Muscle layer of colon (tissue), 2 donors: ENCODE data around the gene EFNB2.
A peak's percentile ranks its signal among the peaks of the same experiment; 100 is the strongest.

Source experiments
- H3K27ac ChIP-seq: one replicate; pipeline ENCODE4 v1.7.0; 2013; ENCODE audit warnings: low read depth, mild to moderate bottlenecking, low read length, moderate library complexity
- H3K27me3 ChIP-seq, 2 donors: one replicate each; pipeline ENCODE4 v1.7.0; 2013; ENCODE audit warnings: low read length in 2 of 2, mild to moderate bottlenecking in 2 of 2; ENCODE audit not compliant: insufficient read depth in 2 of 2, control insufficient read depth in 1 of 2
- H3K36me3 ChIP-seq: one replicate; pipeline ENCODE4 v1.7.0; 2013; ENCODE audit warnings: mild to moderate bottlenecking, low read length; ENCODE audit not compliant: insufficient read depth
- H3K4me1 ChIP-seq: one replicate; pipeline ENCODE4 v1.7.0; 2013; ENCODE audit warnings: mild to moderate bottlenecking, low read length; ENCODE audit not compliant: insufficient read depth
- H3K4me3 ChIP-seq, 2 donors: one replicate each; pipeline ENCODE4 v1.7.0; 2013; ENCODE audit warnings: low read length in 2 of 2, low read depth in 1 of 2, mild to moderate bottlenecking in 1 of 2, moderate library complexity in 1 of 2
- H3K9ac ChIP-seq: one replicate; pipeline ENCODE4 v1.7.0; 2013; ENCODE audit warnings: low read length
- H3K9me3 ChIP-seq: one replicate; pipeline ENCODE4 v1.7.0; 2013; ENCODE audit warnings: mild to moderate bottlenecking, low read length
- donor health status: abdominal sarcoma.
- donor health status: Adenocarcinoma of cecum.

EFNB2 gene

GRCh38 chr13:106507560-106508274 lies 27.7 kb downstream of the EFNB2 start:
- Histone ChIP-seq H3K4me1 (peaks cover 15% of the 10 kb centered on the region), H3K27ac (no peak overlapping the region), H3K4me3 (no peak overlapping the region)

GRCh38 chr13:106506286-106506685 lies 29.2 kb downstream of the EFNB2 start:
- no peaks in the 10 kb centered on the region for H3K36me3 ChIP-seq

More at GRCh38 chr13:106507560-106508274, 27.7 kb downstream of the EFNB2 start:
- Histone ChIP-seq H3K27me3 (no peaks in the 10 kb centered on the region), H3K36me3 (no peaks in the 10 kb centered on the region), H3K9ac (no peak overlapping the region), H3K9me3 (no peaks in the 10 kb centered on the region)

GRCh38 chr13:106505732-106506131 lies 29.7 kb downstream of the EFNB2 start:
- Histone ChIP-seq H3K27ac (no peak overlapping the region), H3K4me3 (no peak overlapping the region), H3K9me3 (no peaks in the 10 kb centered on the region), H3K27me3 (no peaks in the 10 kb centered on the region), H3K9ac (no peak overlapping the region), H3K4me1 (peaks cover 15% of the 10 kb centered on the region), H3K36me3 (no peaks in the 10 kb centered on the region)

More at GRCh38 chr13:106506286-106506685, 29.2 kb downstream of the EFNB2 start:
- H3K9me3 ChIP-seq = no peaks in the 10 kb centered on the region
- no peak overlapping the region for H3K27ac ChIP-seq
- no peak overlapping the region for H3K4me3 ChIP-seq
- H3K9ac ChIP-seq = no peak overlapping the region
- H3K27me3 ChIP-seq = no peaks in the 10 kb centered on the region
- peaks cover 15% of the 10 kb centered on the region for H3K4me1 ChIP-seq

GRCh38 chr13:106505295-106505694 lies 30.2 kb downstream of the EFNB2 start:
- Histone ChIP-seq H3K36me3 (no peaks in the 10 kb centered on the region), H3K27ac (no peak overlapping the region), H3K9me3 (no peaks in the 10 kb centered on the region), H3K9ac (no peak overlapping the region), H3K4me3 (no peak overlapping the region), H3K4me1 (peaks cover 15% of the 10 kb centered on the region), H3K27me3 (no peaks in the 10 kb centered on the region)

GRCh38 chr13:106503730-106504453 lies 31.6 kb downstream of the EFNB2 start:
- peaks cover 25% of the 10 kb centered on the region for H3K4me1 ChIP-seq
- H3K27me3 ChIP-seq = no peaks in the 10 kb centered on the region
- H3K9ac ChIP-seq = no peak overlapping the region
- H3K36me3 ChIP-seq = no peaks in the 10 kb centered on the region
- H3K4me3 ChIP-seq = no peak overlapping the region
- H3K9me3 ChIP-seq = no peaks in the 10 kb centered on the region
- no peak overlapping the region for H3K27ac ChIP-seq

DNA sequence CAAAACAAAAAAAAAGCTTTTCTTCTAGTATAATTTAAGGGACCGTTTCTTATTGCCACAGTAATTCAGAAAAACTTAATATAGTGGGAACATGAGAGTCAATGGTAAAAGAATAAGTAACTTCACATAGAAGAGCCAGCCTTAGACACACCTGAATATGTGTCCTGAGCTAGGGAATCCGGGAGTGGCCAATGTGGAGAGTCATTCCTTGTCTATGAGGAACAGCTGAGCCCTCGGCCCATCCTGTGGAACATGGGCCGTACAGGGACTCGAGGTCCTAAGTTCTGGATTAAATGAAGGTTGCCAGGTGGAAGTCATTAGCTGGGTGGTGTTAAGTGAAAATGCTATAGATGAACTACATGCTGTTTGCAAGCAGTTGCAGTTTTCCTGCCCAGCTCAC lies 32.2 kb downstream of the EFNB2 start:
- H3K27me3 ChIP-seq = no peaks in the 10 kb centered on the region
- H3K36me3 ChIP-seq = no peaks in the 10 kb centered on the region
- no peak overlapping the region for H3K4me3 ChIP-seq
- H3K9ac ChIP-seq = no peak overlapping the region
- no peaks in the 10 kb centered on the region for H3K9me3 ChIP-seq
- no peak overlapping the region for H3K27ac ChIP-seq
- H3K4me1 ChIP-seq = peaks cover 25% of the 10 kb centered on the region

DNA sequence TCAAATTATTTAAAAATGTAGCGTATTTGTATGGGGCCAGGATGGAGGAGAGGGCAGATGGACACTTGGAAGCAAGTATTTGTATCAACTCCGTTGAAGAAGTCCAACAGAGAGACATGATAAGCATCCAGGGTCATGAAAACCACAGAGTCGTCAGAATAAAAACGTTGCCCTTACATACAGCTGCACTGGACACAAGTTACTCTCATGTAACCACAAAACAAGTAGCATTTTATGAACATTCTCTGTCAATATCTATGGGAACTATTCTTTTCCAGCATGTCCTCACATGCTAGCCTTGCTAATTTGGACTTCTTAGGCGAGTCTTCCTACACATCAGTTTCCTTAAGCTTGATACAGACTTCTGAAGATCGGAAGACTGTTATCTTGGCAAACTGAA lies 35.0 kb downstream of the EFNB2 start:
- H3K4me1 ChIP-seq = peaks cover 35% of the 10 kb centered on the region
- H3K4me3 ChIP-seq = no peak overlapping the region
- H3K9ac ChIP-seq = no peak overlapping the region
- H3K27me3 ChIP-seq = no peaks in the 10 kb centered on the region
- no peaks in the 10 kb centered on the region for H3K36me3 ChIP-seq
- no peaks in the 10 kb centered on the region for H3K9me3 ChIP-seq
- H3K27ac ChIP-seq = no peak overlapping the region

GRCh38 chr13:106499896-106500295 lies 35.6 kb downstream of the EFNB2 start:
- H3K27me3 ChIP-seq = no peaks in the 10 kb centered on the region
- no peaks in the 10 kb centered on the region for H3K36me3 ChIP-seq
- no peaks in the 10 kb centered on the region for H3K9me3 ChIP-seq
- H3K4me1 ChIP-seq = peaks cover 35% of the 10 kb centered on the region
- no peak overlapping the region for H3K27ac ChIP-seq
- no peak overlapping the region for H3K9ac ChIP-seq
- H3K4me3 ChIP-seq = no peak overlapping the region

DNA sequence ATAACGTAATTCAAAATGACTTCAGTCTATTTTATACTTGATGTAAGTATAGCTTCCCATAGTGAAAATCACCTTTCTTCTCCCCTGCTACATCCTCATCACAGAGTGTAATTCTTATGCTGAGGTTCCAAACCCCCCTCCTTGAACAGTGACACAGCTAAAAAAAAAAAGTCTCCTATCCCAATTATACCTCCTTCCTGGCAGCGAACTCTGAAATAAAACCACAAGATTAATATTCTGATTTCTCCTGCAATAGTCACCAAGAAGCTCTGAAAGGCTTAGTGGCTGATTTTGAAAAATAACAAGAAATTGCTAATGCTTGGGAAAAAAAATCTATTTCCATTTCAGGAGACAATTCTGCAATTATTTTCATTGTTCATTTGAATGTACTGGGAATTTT lies 36.3 kb downstream of the EFNB2 start:
- Histone ChIP-seq H3K27me3 (no peaks in the 10 kb centered on the region), H3K4me1 (peaks cover 39% of the 10 kb centered on the region), H3K4me3 (peak overlapping the region in 1 of 2 donors; percentile 5), H3K9ac (no peak overlapping the region), H3K27ac (no peak overlapping the region), H3K9me3 (no peaks in the 10 kb centered on the region), H3K36me3 (no peaks in the 10 kb centered on the region)

DNA sequence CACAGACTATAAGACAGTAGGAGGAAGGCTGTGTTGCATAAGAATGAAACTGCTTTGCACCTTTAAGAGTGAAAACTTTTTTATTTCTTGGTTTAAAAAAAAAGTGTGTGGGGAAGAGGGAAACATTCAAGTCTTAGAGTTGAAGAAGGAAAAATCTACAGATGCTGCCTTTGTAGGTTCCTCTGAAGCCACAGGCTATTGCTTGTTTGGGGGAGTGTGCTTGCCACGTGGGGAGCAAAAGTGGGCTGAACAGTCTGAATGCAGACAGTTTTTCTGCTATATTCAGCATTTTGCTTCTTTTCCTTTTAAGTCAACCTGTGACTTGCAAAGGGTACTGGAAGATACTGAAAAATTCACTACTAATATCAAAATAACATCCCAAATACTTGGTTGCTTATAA lies 36.9 kb downstream of the EFNB2 start:
- peak overlapping the region in 1 of 2 donors; percentile 5 for H3K4me3 ChIP-seq
- H3K9me3 ChIP-seq = no peaks in the 10 kb centered on the region
- no peaks in the 10 kb centered on the region for H3K27me3 ChIP-seq
- peak overlapping the region; percentile 47 for H3K27ac ChIP-seq
- H3K9ac ChIP-seq = no peak overlapping the region
- peaks cover 35% of the 10 kb centered on the region for H3K4me1 ChIP-seq
- H3K36me3 ChIP-seq = no peaks in the 10 kb centered on the region

- Histone ChIP-seq H3K27ac (peak overlapping the region; percentile 47), H3K36me3 (no peaks in the 10 kb centered on the region), H3K9ac (peak overlapping the region; percentile 4), H3K4me1 (peaks cover 32% of the 10 kb centered on the region), H3K4me3 (peak overlapping the region in 1 of 2 donors; percentile 24), H3K27me3 (no peaks in the 10 kb centered on the region), H3K9me3 (no peaks in the 10 kb centered on the region)
Measured at GRCh38 chr13:106498158-106498557, 37.3 kb downstream of the EFNB2 start.
